GM18499 (cell line): ENCODE data around the gene IL11.

Source experiments
- ATAC-seq: cut with Tn5 transposase; IDR thresholded peaks from one replicate; pipeline ENCODE4 v1.9.1; 2021; ENCODE audit warnings: moderate number of reproducible peaks; ENCODE audit not compliant: insufficient read depth, unreplicated experiment

Gene IL11

GRCh38 chr19:55373993-55374757, 3.9 kb upstream of the IL11 start:
- ATAC-seq, result no peak

DNA sequence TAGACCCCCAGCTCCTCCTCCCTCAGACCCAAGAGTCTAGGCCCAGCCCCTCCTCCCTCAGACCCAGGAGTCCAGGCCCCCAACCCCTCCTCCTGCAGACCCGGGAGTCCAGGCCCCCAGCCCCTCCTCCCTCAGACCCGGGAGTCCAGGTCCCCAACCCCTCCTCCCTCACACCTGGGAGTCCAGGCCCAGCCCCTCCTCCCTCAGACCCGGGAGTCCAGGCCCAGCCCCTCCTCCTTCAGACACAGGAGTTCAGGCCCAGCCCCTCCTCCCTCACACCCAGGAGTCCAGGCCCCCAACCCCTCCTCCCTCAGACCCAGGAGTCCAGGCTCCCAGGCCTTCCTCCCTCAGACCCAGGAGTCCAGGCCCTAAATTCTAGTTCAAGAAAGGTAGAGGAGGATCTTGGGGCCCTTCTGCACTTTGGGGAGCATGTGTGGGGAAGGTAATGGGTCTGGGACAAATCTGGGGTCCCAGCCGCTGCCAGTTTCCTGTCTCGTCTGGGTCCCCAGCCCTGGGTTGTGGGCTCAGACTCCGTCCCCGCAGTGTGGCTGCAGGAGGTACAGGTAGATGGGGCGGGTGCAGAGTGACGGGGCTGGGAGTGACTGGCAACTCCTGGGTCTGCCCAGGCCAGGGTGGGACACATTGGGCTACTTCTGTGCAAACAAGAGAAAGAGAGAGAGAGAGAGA, 3.2 kb upstream of the IL11 start:
- no peak for ATAC-seq

DNA sequence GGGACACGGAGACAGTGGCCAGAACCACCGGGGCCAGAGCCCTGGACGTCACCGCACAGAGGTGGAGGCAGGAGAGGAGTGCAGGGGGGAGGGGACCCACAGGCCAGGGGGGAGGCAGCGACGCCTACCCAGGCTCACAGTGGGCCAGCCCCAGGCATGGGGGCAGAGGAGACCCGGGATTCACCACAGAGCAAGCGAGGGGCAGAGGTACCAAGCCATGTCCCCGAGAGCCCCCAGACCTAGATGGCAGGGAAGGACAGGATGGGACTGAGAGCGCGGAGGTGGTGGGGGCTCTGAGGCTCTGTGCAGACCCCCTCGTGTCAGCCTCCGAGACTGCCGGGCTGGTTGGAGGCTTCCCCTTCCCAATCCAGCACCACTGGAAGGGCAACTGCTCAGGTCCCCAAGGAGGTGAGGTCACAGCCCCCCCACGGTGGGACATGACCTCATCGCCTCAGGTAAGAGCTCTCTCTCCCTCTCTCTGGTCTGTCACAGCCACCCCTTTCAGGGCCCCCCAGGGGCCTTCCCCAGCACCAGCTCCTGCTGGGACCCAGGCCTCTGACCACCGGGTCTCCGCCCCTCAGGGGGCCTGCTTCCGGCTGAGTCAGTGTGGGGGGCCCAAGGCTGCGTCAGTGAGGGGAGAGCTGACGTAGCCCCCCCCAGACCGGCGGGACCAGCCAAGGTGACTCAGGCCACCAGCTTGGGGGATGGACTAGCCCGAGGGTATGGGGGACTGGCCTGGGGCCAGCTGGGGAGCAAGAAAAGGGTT, 2.2 kb upstream of the IL11 start:
- no peak for ATAC-seq

- no peak for ATAC-seq
These were observed 484 bp downstream of the IL11 start for GRCh38 chr19:55369653-55370304.

GRCh38 chr19:55368701-55369563, 1.3 kb downstream of the IL11 start:
- ATAC-seq, result no peak

- no peak for ATAC-seq
These were observed 2.2 kb downstream of the IL11 start for GRCh38 chr19:55368106-55368505.

- no peak for ATAC-seq
These were observed 3.5 kb downstream of the IL11 start for GRCh38 chr19:55366790-55367189.

- no peak for ATAC-seq
These were observed 4.3 kb downstream of the IL11 start for GRCh38 chr19:55365964-55366363.

GRCh38 chr19:55365245-55365644, 5.0 kb downstream of the IL11 start:
- ATAC-seq, result no peak

DNA sequence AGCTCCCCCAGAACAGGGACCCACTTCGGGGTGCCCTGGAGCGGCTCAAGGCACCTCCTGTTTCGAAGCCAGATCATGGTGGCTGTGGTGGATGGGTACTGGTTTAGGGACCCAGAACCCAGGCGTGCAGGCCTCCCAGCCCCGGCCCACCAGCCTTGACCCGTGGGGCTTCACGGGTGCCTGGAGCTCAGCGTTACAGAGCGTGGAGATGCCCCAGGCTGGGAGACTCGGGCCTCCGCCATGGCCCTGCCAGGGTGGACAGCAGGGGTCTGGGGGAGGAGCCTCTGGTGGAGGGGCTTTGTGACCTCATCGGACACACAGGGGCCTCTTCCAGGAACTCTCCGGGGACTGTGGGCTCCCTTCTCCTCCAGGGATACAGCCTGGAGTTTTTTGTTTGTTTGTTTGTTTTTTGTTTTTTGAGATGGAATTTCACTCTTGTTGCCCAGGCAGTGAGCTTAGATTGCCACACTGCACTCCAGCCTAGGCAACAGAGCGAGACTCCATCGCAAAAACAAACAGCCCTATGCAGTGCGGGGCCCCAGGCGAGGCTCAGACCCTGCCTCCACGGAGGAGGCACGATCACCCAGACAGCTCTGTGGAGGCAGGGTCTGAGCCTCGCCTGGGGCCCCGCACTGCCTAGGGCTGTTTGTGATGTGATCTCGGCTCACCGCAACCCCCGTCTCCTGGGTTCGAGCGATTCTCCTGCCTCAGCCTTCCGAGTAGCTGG, 7.1 kb downstream of the IL11 start, which contains the start of gene GARIN5B:
GARIN5B (minus strand) TSS at position 271 of the 727 bp plus-strand sequence; CDS start at position 77, 194 bp downstream.
- no peak for ATAC-seq

- no peak for ATAC-seq
These were observed 7.9 kb downstream of the IL11 start for GRCh38 chr19:55362174-55362989.

DNA sequence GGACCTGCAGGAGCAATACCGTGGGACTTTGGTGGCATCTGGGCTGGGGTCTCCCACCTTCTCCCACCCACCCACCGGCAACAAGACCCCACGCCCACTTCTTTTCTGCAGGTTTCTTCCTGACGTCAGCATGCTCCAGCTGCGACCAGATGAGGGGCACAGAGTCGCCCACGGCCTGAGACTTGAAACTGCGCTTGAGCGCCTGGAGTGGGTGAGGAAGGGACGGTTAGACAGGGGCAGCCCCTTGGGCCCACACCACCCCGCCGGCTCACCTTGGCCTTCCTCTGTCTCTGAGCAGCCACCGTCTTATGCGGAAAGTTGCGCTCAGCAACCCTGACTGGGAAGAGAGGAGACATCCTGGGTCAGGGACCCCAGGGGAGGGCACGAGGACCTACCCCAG, 9.4 kb downstream of the IL11 start:
- no peak for ATAC-seq

DNA sequence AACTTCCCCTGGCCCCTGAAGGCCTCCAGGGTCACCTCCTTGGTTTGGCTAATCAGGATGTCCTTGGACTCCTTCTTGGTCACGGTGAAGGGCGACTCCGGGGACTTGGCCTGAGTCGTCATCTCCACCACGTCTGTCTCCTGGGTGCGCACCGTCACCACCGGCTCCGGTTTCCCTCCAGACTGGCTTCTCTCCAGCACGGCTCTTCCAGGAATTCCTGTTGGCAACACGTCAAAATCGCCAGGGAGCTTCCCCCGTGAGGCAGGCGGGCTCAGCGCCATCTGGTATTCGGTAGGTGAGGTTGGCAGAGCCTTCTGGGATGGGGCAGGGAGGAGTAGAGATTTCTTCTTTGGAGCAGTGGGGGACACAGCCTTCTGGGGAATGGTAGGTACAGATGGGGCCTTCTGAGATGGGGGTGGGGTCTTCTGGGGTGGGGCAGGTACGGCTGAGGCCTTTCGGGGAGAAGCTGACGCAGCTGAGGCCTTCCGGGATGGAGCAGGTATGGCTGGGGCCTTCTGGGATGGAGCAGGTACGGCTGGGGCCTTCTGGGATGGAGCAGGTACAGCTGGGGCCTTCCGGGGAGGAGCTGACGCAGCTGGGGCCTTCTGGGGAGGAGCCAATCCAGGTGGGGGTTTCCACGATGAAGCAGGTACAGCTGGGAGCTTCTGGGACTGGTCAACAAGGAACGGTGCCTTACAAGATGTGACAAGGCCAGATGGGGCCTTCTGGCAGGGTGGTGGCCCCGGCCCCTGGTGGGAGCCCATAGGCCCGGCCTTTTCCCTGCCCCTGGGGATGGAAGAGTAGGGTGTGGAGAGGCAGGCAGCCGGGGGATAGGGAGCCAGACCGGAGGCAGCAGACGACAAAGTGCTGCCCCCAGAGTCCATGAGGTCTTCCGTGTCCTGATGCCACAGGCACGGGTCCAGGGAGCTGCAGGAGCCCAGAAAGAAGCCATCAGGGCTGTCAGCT, 11.0 kb downstream of the IL11 start:
- ATAC-seq, result no peak

GRCh38 chr19:55358493-55358892, 11.8 kb downstream of the IL11 start:
- no peak for ATAC-seq

GRCh38 chr19:55355213-55355821, 14.9 kb downstream of the IL11 start:
- ATAC-seq, result no peak

- ATAC-seq, result no peak
These were observed 15.5 kb downstream of the IL11 start, which contains the start of gene COX6B2 for GRCh38 chr19:55354698-55355212. TSS of gene COX6B2 (minus strand) at chr19:55354719. CDS start at chr19:55354521, 198 bp downstream.
